Measurements from ENCODE around the gene POLR2J. TPM values are rescaled to one million over a fixed set of nuclear protein-coding genes. Genes with fewer than 3 reads are reported as not detected.

POLR2J gene
- total RNA-seq, 1 experiment from 2014 or later: 51.4 TPM

GRCh38 chr7:102424787-102425218, 53.9 kb downstream of the POLR2J start:
- no TSS peak for BruUV-seq (replicated peaks)
- Mint-ChIP-seq H3K4me1 (ENCODE audit: insufficient read depth, unreplicated experiment) (peaks cover 5% of the 10 kb centered on the region), H3K9me3 (ENCODE audit: unreplicated experiment) (no peaks in the 10 kb centered on the region), H3K27me3 (ENCODE audit: insufficient read depth, unreplicated experiment) (no peaks in the 10 kb centered on the region), H3K36me3 (ENCODE audit: insufficient read depth, unreplicated experiment) (peaks cover 64% of the 10 kb centered on the region), H3K4me3 (ENCODE audit: unreplicated experiment) (no peak overlapping the region), H3K27ac (ENCODE audit: low read depth, unreplicated experiment) (no peak overlapping the region)
- ChIA-PET POLR2A (interaction anchor here (1.2 kb wide), 1 partner anchor 15 kb away, joined by 3 read pairs; no protein-coding TSS in a partner anchor), CTCF (no interaction called here)
- TF ChIP-seq CTCF (IDR thresholded peaks at IDR 0.05; ENCODE audit: unreplicated experiment): no peak
- intact Hi-C loops (cut with micrococcal nuclease): no loop called here
- no peak for DNase-seq (ENCODE audit: unreplicated experiment)

- Mint-ChIP-seq H3K9me3 (ENCODE audit: unreplicated experiment) (no peaks in the 10 kb centered on the region), H3K27ac (ENCODE audit: low read depth, unreplicated experiment) (no peak overlapping the region), H3K4me3 (ENCODE audit: unreplicated experiment) (no peak overlapping the region), H3K4me1 (ENCODE audit: insufficient read depth, unreplicated experiment) (no peaks in the 10 kb centered on the region), H3K36me3 (ENCODE audit: insufficient read depth, unreplicated experiment) (peaks cover 70% of the 10 kb centered on the region), H3K27me3 (ENCODE audit: insufficient read depth, unreplicated experiment) (no peaks in the 10 kb centered on the region)
- intact Hi-C loops (cut with micrococcal nuclease): no loop called here
- no peak for TF ChIP-seq CTCF (IDR thresholded peaks at IDR 0.05; ENCODE audit: unreplicated experiment)
- ChIA-PET POLR2A (interaction anchor here (1.2 kb wide), 1 partner anchor 16 kb away, joined by 3 read pairs; no protein-coding TSS in a partner anchor), CTCF (no interaction called here)
- DNase-seq (ENCODE audit: unreplicated experiment): no peak
- no TSS peak for BruUV-seq (replicated peaks)
Measured at GRCh38 chr7:102424129-102424551, 54.6 kb downstream of the POLR2J start.

Small RNA genes lying within 50 kb of the gene (microRNA-seq; reads per million reads assigned to microRNA genes)
- gene MIR4467 (not detected), gene MIR5090 (1.3 reads per million, percentile 3 among the genes with 10 or more reads in this experiment)

Other genes with a start within 250 kb of the POLR2J start
- gene SH2B2, start 192.1 kb downstream of the POLR2J start, total RNA-seq (2022): 1.4 and 2.4 TPM in 2 replicates
- not detected in 2 replicates for gene SPDYE6, start 122.5 kb downstream of the POLR2J start, total RNA-seq (2022)
- 32.7 and 36.8 TPM in 2 replicates for gene PRKRIP1, start 82.6 kb downstream of the POLR2J start, total RNA-seq (2022)
- 9.1 and 15.4 TPM in 2 replicates for gene ORAI2, start 45.3 kb downstream of the POLR2J start, total RNA-seq (2022)
- 5.9 and 10.3 TPM in 2 replicates for gene ALKBH4, start 14.1 kb downstream of the POLR2J start, total RNA-seq (2022)
- gene LRWD1, start 13.9 kb downstream of the POLR2J start, total RNA-seq (2022): 15.6 and 18.9 TPM in 2 replicates
- 0.70 and 0.81 TPM in 2 replicates for gene RASA4B, start 38.9 kb upstream of the POLR2J start, total RNA-seq (2022)
- 17.4 and 20.0 TPM in 2 replicates for gene UPK3BL2, start 64.8 kb upstream of the POLR2J start, total RNA-seq (2022)
- gene SPDYE2, start 72.3 kb upstream of the POLR2J start, total RNA-seq (2022): 0.22 TPM in 1 of 2 replicates, not detected in the other
- gene POLR2J3, start 93.7 kb upstream of the POLR2J start, total RNA-seq (2022): 34.1 and 45.7 TPM in 2 replicates
- 2.1 and 4.0 TPM in 2 replicates for gene RASA4, start 137.8 kb upstream of the POLR2J start, total RNA-seq (2022)
- 16.1 and 22.6 TPM in 2 replicates for gene UPK3BL1, start 163.9 kb upstream of the POLR2J start, total RNA-seq (2022)
- gene SPDYE2B, start 171.4 kb upstream of the POLR2J start, total RNA-seq (2022): not detected in 2 replicates
- gene POLR2J2, start 192.7 kb upstream of the POLR2J start, total RNA-seq (2022): 10.1 and 13.8 TPM in 2 replicates